SK-N-SH (cell line): Measurements from ENCODE around the gene HAND2. TPM values are rescaled to one million over a fixed set of nuclear protein-coding genes. Genes with fewer than 3 reads are reported as not detected.

Experiments
- CTCF ChIA-PET: fragments of 300-600, 350-600 bp; formaldehyde crosslinking; extraction: SDS; loops from one replicate; lab custom pipeline; 2021; lab: Yijun Ruan, JAX
- POLR2A ChIA-PET: fragments of 350-600 bp; sonication (Branson Sonifier 250); formaldehyde crosslinking; extraction: SDS; loops from one replicate; lab custom pipeline; 2020; ENCODE audit warnings: antibody characterized with exemption, inconsistent platforms; lab: Yijun Ruan, JAX
- DNase-seq: peaks from one replicate; pipeline ENCODE4 v3.0.0; 2012
- H2AFZ ChIP-seq: fragments of 200-600 bp; sonication (generic); 2 replicates; pipeline ENCODE4 v1.8.1; 2016; ENCODE audit warnings: antibody characterized with exemption, mild to moderate bottlenecking, low read depth
- H3F3A ChIP-seq: fragments of 200-600 bp; sonication (generic); replicated peaks from 2 replicates; pipeline ENCODE3; 2016; ENCODE audit warnings: antibody characterized with exemption, mild to moderate bottlenecking; ENCODE audit not compliant: insufficient read depth
- H3K27ac ChIP-seq, 2 experiments: fragments of 200-500 bp in 1 of 2; fragments of 200-600 bp in 1 of 2; sonication (Bioruptor generic) in 1 of 2; sonication (generic), shearing (Covaris generic) in 1 of 2; 2 replicates each; pipeline versions ENCODE4 v1.5.1 to v1.6.1; 2014 to 2016; ENCODE audit warnings: low read depth in 2 of 2, inconsistent platforms in 1 of 2, low read length in 1 of 2, mild to moderate bottlenecking in 1 of 2, mixed read lengths in 1 of 2
- H3K27me3 ChIP-seq: fragments of 200-600 bp; sonication (generic), shearing (Covaris generic); 2 replicates; pipeline ENCODE4 v1.6.1; 2016; ENCODE audit warnings: mixed run types; ENCODE audit not compliant: insufficient read depth
- H3K36me3 ChIP-seq, 2 experiments: fragments of 200-500 bp in 1 of 2; fragments of 200-600 bp in 1 of 2; sonication (Bioruptor generic) in 1 of 2; sonication (generic) in 1 of 2; replicated peaks in 1 of 2; 2 replicates each; pipeline versions ENCODE3 to v1.5.1; 2014 to 2016; ENCODE audit warnings: low read length in 1 of 2, mild to moderate bottlenecking in 1 of 2; ENCODE audit not compliant: insufficient read depth in 2 of 2, control insufficient read depth in 1 of 2
- H3K4me1 ChIP-seq, 2 experiments: fragments of 200-500 bp in 1 of 2; fragments of 200-600 bp in 1 of 2; sonication (Bioruptor generic) in 1 of 2; sonication (generic), shearing (Covaris generic) in 1 of 2; 2 replicates each; pipeline versions ENCODE4 v1.5.1 to v1.6.1; 2014 to 2016; ENCODE audit warnings: low read depth in 1 of 2, low read length in 1 of 2, mixed run types in 1 of 2; ENCODE audit not compliant: insufficient read depth in 2 of 2, control insufficient read depth in 1 of 2
- H3K4me2 ChIP-seq: fragments of 200-600 bp; sonication (generic), shearing (Covaris generic); 2 replicates; pipeline ENCODE4 v1.6.1; 2017; ENCODE audit warnings: mixed run types
- H3K4me3 ChIP-seq, 2 experiments: fragments of 200-500 bp in 1 of 2; fragments of 200-600 bp in 1 of 2; sonication (Bioruptor generic) in 1 of 2; sonication (generic), shearing (Covaris generic) in 1 of 2; 2 replicates each; pipeline versions ENCODE4 v1.5.1 to v1.8.1; 2014 to 2016; ENCODE audit warnings: low read depth in 2 of 2, inconsistent platforms in 1 of 2, low read length in 1 of 2, mild to moderate bottlenecking in 1 of 2, mixed read lengths in 1 of 2, moderate library complexity in 1 of 2
- H3K79me2 ChIP-seq: fragments of 200-600 bp; sonication (generic); 2 replicates; pipeline ENCODE4 v1.8.1; 2017; ENCODE audit warnings: mild to moderate bottlenecking; ENCODE audit not compliant: insufficient read depth
- H3K9ac ChIP-seq: fragments of 200-600 bp; sonication (generic); 2 replicates; pipeline ENCODE4 v1.6.1; 2017; ENCODE audit warnings: mixed run types
- H3K9me2 ChIP-seq: fragments of 200-600 bp; sonication (generic); 2 replicates; pipeline ENCODE4 v1.6.1; 2017; ENCODE audit warnings: mixed run types
- H3K9me3 ChIP-seq: fragments of 200-600 bp; sonication (generic); 2 replicates; pipeline ENCODE4 v1.6.1; 2017; ENCODE audit warnings: mixed run types, mild to moderate bottlenecking, moderate library complexity
- H4K20me1 ChIP-seq: fragments of 200-600 bp; sonication (generic); 2 replicates; pipeline ENCODE4 v1.6.1; 2017; ENCODE audit warnings: mild to moderate bottlenecking, mixed run types; ENCODE audit not compliant: insufficient read depth
- ELF1 ChIP-seq: IDR thresholded peaks from 2 replicates; pipeline ENCODE4 v1.4.0; 2012
- EP300 ChIP-seq, 2 experiments: IDR thresholded peaks; 2 replicates each; pipeline versions ENCODE4 v1.4.0 to v1.6.1; 2012; ENCODE audit warnings: borderline replicate concordance in 1 of 2, low read depth in 1 of 2, low read length in 1 of 2
- EZH2phosphoT487 ChIP-seq: fragments of 200-600 bp; sonication (generic); IDR thresholded peaks from 2 replicates; pipeline ENCODE4 v1.6.1; 2017; ENCODE audit warnings: low read depth, mixed run types, mild to moderate bottlenecking, antibody characterized with exemption, moderate library complexity, borderline replicate concordance
- FOSL2 ChIP-seq: IDR thresholded peaks from 2 replicates; pipeline ENCODE4 v1.4.0; 2012; ENCODE audit warnings: low read depth, mild to moderate bottlenecking, moderate library complexity, borderline replicate concordance
- FOXM1 ChIP-seq: IDR thresholded peaks from 2 replicates; pipeline ENCODE4 v1.4.0; 2012; ENCODE audit warnings: low read depth, mild to moderate bottlenecking
- GATA2 ChIP-seq: sonication (generic); formaldehyde crosslinking; IDR thresholded peaks from 2 replicates; pipeline ENCODE4 v1.5.0; 2020; ENCODE audit warnings: mild to moderate bottlenecking, missing genetic modification reagents
- JUND ChIP-seq: IDR thresholded peaks from 2 replicates; pipeline ENCODE4 v1.4.0; 2012
- NFIC ChIP-seq: IDR thresholded peaks from 2 replicates; pipeline ENCODE4 v1.4.0; 2012; ENCODE audit warnings: borderline replicate concordance
- PBX3 ChIP-seq: IDR thresholded peaks from 2 replicates; pipeline ENCODE4; 2012
- RCOR1 ChIP-seq: fragments of 150-350 bp; IDR thresholded peaks from 2 replicates; pipeline ENCODE4 v1.6.1; 2017; ENCODE audit warnings: antibody characterized with exemption, low read length
- RXRA ChIP-seq: IDR thresholded peaks from 2 replicates; pipeline ENCODE4 v1.4.0; 2012; ENCODE audit warnings: low read depth, mild to moderate bottlenecking, borderline replicate concordance
- SIN3A ChIP-seq: IDR thresholded peaks from 2 replicates; pipeline ENCODE4 v1.6.1; 2012; ENCODE audit warnings: low read depth, mild to moderate bottlenecking, low read length, moderate library complexity, borderline replicate concordance
- SMC3 ChIP-seq: IDR thresholded peaks from 2 replicates; pipeline ENCODE4 v1.6.1; 2012; ENCODE audit warnings: low read depth, low read length, improper control_type of control experiment
- TCF12 ChIP-seq: IDR thresholded peaks from 2 replicates; pipeline ENCODE4 v1.4.0; 2012
- USF1 ChIP-seq: IDR thresholded peaks from 2 replicates; pipeline ENCODE4 v1.4.0; 2012; ENCODE audit warnings: low read depth, borderline replicate concordance
- WGBS: methylation state at CpG from one replicate; pipeline ENCODE4 v1.1.6; 2017; ENCODE audit warnings: low lambda C conversion rate; 5-methylcytosine and 5-hydroxymethylcytosine counted together
- polyA plus RNA-seq, 3 experiments: library from polyadenylated mRNA; depleted of rRNA; stranded (reverse); fragments of >200 nt; gene quantifications; 2 replicates each; pipeline ENCODE4 v1.2.3, GENCODE V29; 2012
- TF ChIP-seq, protein P1 (sequence below): IDR thresholded peaks from 2 replicates; pipeline ENCODE4 v1.4.0; 2012; ENCODE audit warnings: low read depth, borderline replicate concordance

The HAND2 gene
- polyA plus RNA-seq, 1 of the 3 experiments (the other 2 are of a cell fraction), result 106 TPM

DNA sequence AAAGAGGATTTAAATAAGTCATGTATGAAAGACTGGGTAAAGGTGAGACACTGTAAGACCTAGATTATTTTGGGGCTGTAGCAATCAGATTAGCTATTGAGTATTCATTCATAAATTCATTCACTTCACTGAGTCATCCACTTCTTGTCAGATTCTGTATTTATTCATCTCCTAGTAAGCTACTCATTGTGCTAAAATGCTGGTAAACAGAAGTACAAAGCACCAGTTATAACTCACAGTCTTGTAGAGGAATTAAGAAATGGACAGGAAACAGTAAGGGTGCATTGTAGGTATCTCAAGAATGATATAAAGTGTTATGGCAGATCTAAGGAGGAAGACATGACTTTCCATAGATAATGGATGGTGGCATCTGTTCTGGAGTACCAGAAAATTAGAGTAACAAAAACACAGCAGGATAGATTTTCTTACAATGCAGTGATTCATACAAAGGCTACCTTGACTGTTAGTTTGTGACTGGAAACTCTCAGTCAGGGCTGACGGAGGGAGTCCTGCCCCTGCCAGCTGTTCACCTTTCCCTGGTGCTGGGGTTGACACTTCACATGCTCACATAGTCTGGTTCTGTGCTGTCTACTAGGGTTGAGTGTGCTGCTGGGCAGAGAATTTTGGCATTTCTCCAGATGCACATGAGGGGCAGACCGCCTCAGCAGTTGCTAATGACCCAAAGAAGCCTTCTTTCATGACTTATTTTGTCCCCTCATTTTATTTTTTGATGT is 26.5 kb upstream of the HAND2 start:
- no peaks in the 10 kb centered on the region for H3K36me3 ChIP-seq
- no peaks in the 10 kb centered on the region for H3K9me2 ChIP-seq
- H3K79me2 ChIP-seq, result no peaks in the 10 kb centered on the region
- H3K9me3 ChIP-seq, result no peaks in the 10 kb centered on the region
- 86% methylated on average over 2 of the region's 2 CpGs for WGBS
- no peaks in the 10 kb centered on the region for H4K20me1 ChIP-seq
- H3F3A ChIP-seq, result no peaks in the 10 kb centered on the region
- POLR2A ChIA-PET, result interaction anchor here (1.8 kb wide), 1 partner anchor 13 kb away, joined by 6 read pairs; no protein-coding TSS in a partner anchor
- no peak overlapping the region for H3K9ac ChIP-seq
- no peaks in the 10 kb centered on the region for H3K27me3 ChIP-seq
- CTCF ChIA-PET, result interaction anchor here (0.6 to 1.1 kb wide), 3 partner anchors 11 to 94 kb away, joined by 3 to 4 read pairs (median 3); no protein-coding TSS in a partner anchor
- H3K27ac ChIP-seq, result peak overlapping the region in 1 of 2 experiments; percentile 74; a peak in 2 of 4 replicates
- TF ChIP-seq FOXM1 (no peak), RCOR1 (no peak), EP300 (IDR thresholded peaks at IDR 0.05; ENCODE audit: borderline replicate concordance in 1 of 2, low read depth in 1 of 2, low read length in 1 of 2) (no peak; a peak in 1 of 4 replicates), SMC3 (no peak), TCF12 (peak; percentile 26; the same call in 1 of the 2 replicates), GATA2 (CRISPR knock-in tag) (no peak), SIN3A (no peak), EZH2phosphoT487 (no peak), RXRA (no peak), JUND (peak; percentile 53; the same call in 1 of the 2 replicates), ELF1 (no peak), PBX3 (peak; percentile 59), USF1 (no peak), FOSL2 (peak; percentile 31; the same call in 1 of the 2 replicates), NFIC (no peak)
- TF ChIP-seq, protein P1, sequence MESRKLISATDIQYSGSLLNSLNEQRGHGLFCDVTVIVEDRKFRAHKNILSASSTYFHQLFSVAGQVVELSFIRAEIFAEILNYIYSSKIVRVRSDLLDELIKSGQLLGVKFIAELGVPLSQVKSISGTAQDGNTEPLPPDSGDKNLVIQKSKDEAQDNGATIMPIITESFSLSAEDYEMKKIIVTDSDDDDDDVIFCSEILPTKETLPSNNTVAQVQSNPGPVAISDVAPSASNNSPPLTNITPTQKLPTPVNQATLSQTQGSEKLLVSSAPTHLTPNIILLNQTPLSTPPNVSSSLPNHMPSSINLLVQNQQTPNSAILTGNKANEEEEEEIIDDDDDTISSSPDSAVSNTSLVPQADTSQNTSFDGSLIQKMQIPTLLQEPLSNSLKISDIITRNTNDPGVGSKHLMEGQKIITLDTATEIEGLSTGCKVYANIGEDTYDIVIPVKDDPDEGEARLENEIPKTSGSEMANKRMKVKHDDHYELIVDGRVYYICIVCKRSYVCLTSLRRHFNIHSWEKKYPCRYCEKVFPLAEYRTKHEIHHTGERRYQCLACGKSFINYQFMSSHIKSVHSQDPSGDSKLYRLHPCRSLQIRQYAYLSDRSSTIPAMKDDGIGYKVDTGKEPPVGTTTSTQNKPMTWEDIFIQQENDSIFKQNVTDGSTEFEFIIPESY, result no peak
- TF ChIP-seq, all 33 proteins: peak for 4
- Histone ChIP-seq H3K4me3 (no peak overlapping the region), H3K4me2 (no peak overlapping the region), H2AFZ (no peak overlapping the region), H3K4me1 (peaks cover 0 to 12% of the 10 kb centered on the region in 2 experiments; a peak in 2 of 4 replicates)
- DNase-seq, result no peak
